DMS153 treated with DMSO at 0.1 percent for 48 hours (cell line): ENCODE data around the gene BRI3BP.
"Not testable (repeated sequence)": the region's sequence is repeated elsewhere in the genome, so short reads cannot be mapped to it uniquely, and the experiment has no call there.

Source experiments
- DNase-seq: peaks from one replicate; lab custom pipeline; 2025; ENCODE audit not compliant: unreplicated experiment; lab: John Stamatoyannopoulos, UW

BRI3BP gene

GRCh38 chr12:125065021-125065918, 71.8 kb downstream of the BRI3BP start, which contains the start of gene AACS:
AACS (plus strand) TSS chr12:125065435; CDS start chr12:125065585, 150 bp downstream.
- DNase-seq = peak; percentile 62

DNA sequence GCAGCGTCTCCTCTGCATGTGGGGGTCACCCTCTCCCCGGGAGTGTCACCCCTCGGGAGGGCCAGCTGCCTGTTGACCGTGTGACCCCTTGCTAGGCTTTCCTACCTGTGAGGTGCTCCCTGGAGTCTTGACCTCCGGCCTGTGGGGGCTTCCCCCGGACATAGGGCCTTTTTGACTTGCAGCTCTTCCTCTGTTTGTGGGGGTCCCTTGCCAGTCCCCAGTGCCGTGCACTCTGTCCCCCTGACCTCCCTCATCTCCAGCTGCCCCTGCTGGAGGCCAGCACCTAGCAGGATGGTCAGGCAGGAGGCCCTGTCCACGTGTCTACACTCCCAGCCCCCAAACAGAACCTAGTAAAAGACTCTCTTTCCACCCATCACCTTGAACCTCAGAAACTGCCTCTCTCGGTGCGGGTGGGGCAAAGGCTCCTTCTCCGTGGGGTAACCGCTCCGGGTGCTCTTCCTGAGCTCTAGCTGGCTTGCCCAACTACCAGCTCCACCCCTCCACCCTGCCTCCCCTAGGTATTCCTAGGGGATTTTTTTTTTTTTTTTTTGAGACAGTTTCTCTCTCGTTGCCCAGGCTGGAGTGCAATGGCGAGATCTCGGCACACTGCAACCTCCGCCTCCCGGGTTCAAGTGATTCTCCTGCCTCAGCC, 72.6 kb downstream of the BRI3BP start:
- DNase-seq = no peak

GRCh38 chr12:125068391-125068790, 74.9 kb downstream of the BRI3BP start:
- no peak for DNase-seq

GRCh38 chr12:125069616-125070015, 76.2 kb downstream of the BRI3BP start:
- no peak for DNase-seq

DNA sequence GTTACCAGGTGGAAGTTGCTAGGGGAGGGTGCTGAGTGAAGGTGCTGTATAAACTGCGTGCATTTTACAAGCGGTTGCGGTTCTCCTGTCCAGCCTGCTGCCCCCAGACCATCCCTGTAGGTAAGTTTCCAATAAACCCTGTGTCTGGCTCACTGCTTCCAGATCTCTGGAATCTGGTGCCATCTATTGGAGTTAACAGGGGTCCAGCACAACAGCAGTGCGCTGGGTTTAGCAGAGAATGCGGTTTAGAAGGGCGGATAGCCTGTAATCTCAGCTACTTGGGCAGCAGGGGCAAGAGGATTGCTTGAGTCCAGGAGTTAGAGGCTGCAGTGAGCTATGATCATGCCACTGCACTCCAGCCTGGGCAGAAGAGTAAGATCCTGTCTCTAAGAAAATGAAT, 76.7 kb downstream of the BRI3BP start:
- no peak for DNase-seq

DNA sequence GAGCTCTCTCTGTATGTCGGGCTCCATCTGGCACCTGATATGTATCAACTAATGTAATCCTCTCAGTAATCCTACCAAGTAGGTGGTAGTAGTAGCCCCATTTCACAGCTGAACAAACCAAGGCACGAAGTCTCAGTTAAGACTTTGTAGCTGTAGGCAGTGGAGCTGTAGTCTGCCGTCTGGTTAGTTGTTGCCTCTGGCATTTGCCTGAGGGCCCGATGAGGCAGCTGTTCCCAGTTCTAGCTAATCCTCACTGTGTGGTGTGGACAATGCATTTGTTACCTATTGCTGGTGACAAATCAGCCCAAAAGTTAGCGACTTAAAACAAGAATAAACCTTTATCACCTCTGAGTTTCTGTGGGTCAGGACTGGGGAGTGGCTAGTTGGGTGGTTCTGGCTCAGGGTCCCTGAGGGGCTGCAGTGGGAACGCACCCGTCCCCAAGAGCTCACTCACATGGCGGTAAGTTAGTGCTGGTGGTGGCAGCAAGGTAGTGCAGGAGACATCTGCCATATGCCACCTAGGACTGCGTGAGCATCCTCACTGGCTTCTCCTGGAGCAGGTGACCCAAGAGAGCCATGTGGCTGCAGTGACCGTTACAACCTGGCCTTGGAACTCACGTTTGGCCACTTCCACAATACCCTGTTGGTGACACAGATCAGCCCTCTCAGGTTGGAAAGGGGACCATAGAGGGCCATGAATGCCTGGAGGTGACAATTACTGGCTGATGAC, 77.4 kb downstream of the BRI3BP start:
- DNase-seq = no peak

- DNase-seq = no peak
Observed at GRCh38 chr12:125071456-125071855, 78.0 kb downstream of the BRI3BP start.

DNA sequence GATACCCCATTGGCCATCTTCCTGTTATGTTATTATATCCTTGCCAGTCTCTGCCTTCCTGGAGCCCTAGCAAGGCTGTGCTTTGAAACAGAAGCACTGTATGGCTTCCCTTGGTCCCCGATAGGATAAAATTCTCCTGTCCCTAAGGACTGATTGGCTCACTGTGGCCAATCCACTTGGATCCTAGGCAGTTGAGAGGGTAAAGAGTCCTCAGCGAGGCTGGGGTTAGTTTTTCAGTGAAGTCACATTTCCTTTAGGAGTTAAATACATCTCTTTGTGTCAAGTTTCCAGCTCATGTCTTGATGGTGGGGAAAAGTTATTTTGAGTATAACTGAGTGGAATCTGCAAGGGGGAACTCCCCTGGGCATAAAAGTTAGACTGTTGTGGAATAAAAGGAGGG, 79.1 kb downstream of the BRI3BP start:
- DNase-seq = no peak

GRCh38 chr12:125074294-125074693, 80.8 kb downstream of the BRI3BP start:
- not testable (repeated sequence) for DNase-seq

- no peak for DNase-seq
Observed at GRCh38 chr12:125076103-125076502, 82.7 kb downstream of the BRI3BP start.

DNA sequence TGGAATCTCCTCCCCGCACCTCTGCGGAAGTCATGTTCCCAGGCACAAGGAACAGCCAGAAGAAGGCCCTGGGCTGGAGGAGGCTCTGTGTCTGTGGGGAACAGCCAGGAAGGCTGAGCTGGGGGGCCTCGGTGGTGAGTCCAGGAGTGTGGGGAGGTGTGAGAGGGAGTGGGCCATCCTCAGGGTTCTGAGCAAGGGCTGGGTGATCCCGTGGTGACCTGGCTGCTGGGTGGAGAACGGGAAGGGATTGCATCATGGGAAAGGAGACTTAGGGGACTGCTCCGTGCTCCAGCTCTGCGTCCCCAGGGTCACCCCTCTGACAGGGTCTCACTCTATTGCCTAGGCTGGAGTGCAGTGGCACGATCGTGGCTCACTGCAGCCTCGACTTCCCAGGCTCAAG, 85.6 kb downstream of the BRI3BP start:
- no peak for DNase-seq

DNA sequence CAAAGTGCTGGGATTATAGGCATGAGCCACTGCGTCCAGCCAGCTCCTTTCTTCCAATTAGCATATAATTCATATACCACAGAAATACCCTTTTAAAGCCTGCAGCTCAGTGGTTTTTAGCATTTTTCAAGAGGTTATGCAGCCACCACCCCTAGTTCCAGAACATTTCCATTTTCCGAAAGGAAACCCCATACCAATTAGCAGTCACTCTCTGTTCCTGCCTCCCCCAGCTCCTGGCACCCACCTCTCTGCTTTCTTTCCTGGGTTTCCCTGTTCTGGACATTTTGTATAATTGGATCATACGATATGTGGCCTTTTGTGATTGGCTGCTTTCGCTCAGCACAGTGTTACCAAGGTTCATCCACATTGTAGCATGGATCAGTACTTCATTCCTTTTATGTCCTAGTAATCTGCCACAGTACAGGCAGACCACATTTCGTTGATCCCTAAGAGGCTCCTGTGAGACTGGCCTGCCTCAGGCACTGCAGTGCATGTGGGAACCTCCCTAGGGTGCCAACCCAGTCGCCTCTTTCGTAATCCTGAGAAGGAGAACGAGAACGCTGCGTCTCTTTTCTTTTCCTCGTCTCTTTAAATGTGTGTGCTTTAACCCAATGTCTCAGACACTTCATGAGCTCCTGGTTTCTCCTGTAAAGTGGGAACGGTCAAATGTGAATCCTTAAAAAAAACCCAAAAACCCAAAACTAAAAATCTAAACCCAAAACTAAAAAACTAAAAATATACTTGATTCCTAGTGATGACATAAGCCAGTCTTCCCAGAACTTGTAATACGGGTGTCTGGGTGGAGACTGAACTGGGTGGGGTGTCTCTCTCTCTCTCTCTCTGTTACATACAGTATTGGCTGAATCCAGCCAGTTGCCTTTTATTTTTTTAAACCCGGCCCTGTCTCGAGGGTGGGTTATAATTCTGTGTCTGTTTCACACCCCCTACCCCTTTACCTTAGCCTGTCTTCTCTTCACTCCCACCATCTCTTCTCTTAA, 86.5 kb downstream of the BRI3BP start:
- no peak for DNase-seq
